ENCODE data around the gene TPRN.

DNA sequence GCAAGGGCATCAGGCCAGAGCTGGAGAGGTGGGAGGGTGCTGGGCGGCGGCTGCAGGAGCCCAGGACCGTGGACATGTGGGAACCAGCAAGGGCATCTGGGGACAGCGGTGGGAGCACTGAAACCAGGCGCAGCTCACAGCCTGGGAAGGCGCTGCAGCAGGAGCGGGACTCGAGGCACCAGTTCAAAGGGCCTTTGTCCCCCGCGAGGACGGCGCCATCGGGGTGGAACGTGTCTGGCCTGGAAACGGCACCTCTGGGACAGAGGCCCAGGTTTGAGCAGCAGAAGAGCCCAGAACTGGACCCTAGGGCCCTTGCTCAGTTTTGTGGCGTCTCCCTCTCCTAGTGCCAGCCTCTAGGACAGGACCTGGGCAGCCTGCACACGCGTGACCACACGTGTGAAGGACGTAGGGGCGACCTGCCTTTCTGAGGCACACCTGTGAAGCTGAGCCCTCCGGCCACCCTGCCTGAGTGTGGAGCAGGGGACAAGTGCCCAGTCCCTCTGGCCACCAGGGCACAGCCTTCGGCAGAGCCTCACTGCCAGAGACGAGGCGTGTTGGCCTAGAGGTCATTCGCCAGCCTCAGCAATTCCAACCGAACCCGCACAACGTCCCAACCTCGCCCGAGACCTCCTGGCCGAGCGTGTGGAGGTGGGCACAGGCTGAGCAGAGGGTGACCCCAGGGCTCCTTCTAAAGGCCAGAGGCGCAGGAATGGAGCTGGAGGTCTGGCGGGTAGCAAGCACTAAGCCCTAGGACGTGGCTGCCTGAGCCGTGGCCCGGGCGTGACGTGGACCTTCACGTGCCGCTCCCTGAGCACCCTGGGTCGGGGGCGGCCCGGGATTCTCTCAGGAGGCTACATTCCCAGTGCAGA is 26.5 kb downstream of the TPRN start:
- TF ChIP-seq EZH2 (IDR thresholded peaks at IDR 0.05; ENCODE audit: low read length, missing control alignments): no peak
- TF ChIP-seq, protein P1, sequence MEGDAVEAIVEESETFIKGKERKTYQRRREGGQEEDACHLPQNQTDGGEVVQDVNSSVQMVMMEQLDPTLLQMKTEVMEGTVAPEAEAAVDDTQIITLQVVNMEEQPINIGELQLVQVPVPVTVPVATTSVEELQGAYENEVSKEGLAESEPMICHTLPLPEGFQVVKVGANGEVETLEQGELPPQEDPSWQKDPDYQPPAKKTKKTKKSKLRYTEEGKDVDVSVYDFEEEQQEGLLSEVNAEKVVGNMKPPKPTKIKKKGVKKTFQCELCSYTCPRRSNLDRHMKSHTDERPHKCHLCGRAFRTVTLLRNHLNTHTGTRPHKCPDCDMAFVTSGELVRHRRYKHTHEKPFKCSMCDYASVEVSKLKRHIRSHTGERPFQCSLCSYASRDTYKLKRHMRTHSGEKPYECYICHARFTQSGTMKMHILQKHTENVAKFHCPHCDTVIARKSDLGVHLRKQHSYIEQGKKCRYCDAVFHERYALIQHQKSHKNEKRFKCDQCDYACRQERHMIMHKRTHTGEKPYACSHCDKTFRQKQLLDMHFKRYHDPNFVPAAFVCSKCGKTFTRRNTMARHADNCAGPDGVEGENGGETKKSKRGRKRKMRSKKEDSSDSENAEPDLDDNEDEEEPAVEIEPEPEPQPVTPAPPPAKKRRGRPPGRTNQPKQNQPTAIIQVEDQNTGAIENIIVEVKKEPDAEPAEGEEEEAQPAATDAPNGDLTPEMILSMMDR (conservative IDR thresholded peaks at IDR 0.05 in 1 of 2, IDR thresholded peaks at IDR 0.05 in 1 of 2; ENCODE audit: low read depth in 1 of 2, low read length in 2 of 2): no peak
